ENCODE measurements around the gene COA5.

- no peak for TF ChIP-seq CTCF (conservative IDR thresholded peaks at IDR 0.05; ENCODE audit: low read length)
- TF ChIP-seq EZH2phosphoT487 (IDR thresholded peaks at IDR 0.05; ENCODE audit: borderline replicate concordance, low read depth, low read length), result no peak
Observed at GRCh38 chr2:98561018-98561417, 47.3 kb downstream of the COA5 start.
